22Rv1 (cell line): ENCODE results near the gene OR51T1.

Experiments
- CTCF ChIP-seq: fragments of 450-650 bp; IDR thresholded peaks from 2 replicates; pipeline ENCODE4 v1.5.1; 2017; ENCODE audit warnings: mild to moderate bottlenecking
- ZFX ChIP-seq: fragments of 450-650 bp; IDR thresholded peaks from 2 replicates; pipeline ENCODE4 v1.6.1; 2017; ENCODE audit warnings: antibody characterized with exemption, borderline replicate concordance

- TF ChIP-seq CTCF (no peak), ZFX (no peak)
Measured at GRCh38 chr11:4887591-4887990, 5.9 kb downstream of the OR51T1 start.
